ENCODE results near the gene UBA52. TPM values are rescaled to one million over a fixed set of nuclear protein-coding genes. Genes with fewer than 3 reads are reported as not detected.

UBA52 gene
- total and polyA plus RNA-seq, 2 of the 8 experiments (the other 6 are each of a cell fraction or from before 2014, with no cell fraction given) = 1,340 to 5,409 TPM

GRCh38 chr19:18558604-18559003, 13.1 kb upstream of the UBA52 start:
- 87% methylated on average over 3 of the region's 3 CpGs; no CpG with 5 or more reads in 1 of the 2 experiments for WGBS, 2 experiments (ENCODE audit: extremely low coverage in 1 of 2, insufficient coverage in 1 of 2, insufficient read length in 1 of 2, insufficient replicate concordance in 2 of 2, low coverage in 1 of 2, low lambda C conversion rate in 2 of 2, missing lambda C conversion rate in 1 of 2)

More at GRCh38 chr19:18558604-18559003, 13.1 kb upstream of the UBA52 start:
- Histone ChIP-seq H2BK5ac (ENCODE audit: low read depth, low read length) (no peak overlapping the region), H3K27ac (ENCODE audit: low read depth, low read length) (no peak overlapping the region), H2BK15ac (ENCODE audit: low read length) (no peak overlapping the region), H3K36me3 (ENCODE audit: control insufficient read depth in 2 of 4, insufficient read depth in 4 of 4, low read length in 3 of 4) (peaks cover 0 to 7% (median 2%) of the 10 kb centered on the region in 4 experiments; a peak in 5 of 8 replicates), H3K14ac (ENCODE audit: insufficient read length) (no peak overlapping the region), H4K91ac (replicated peaks; ENCODE audit: insufficient read length, low read length) (no peak overlapping the region), H2AK5ac (ENCODE audit: low read depth, low read length) (no peak overlapping the region), H3K4me2 (ENCODE audit: insufficient read depth in 1 of 2, low read depth in 2 of 2, low read length in 2 of 2) (peak overlapping the region; percentile 78 to 81), H4K8ac (ENCODE audit: extremely low read depth, insufficient read depth, low read length) (no peak overlapping the region), H4K5ac (ENCODE audit: insufficient read length, low read depth, low read length) (no peak overlapping the region), H3K4me3 (ENCODE audit: extremely low read depth in 1 of 4, insufficient read depth in 2 of 4, low read depth in 3 of 4, low read length in 4 of 4) (peak overlapping the region; percentile 59 to 79 (median 70); a peak in 6 of 8 replicates), H4K20me1 (replicated peaks in 1 of 2; ENCODE audit: control insufficient read depth in 1 of 2, insufficient read depth in 2 of 2, low read length in 2 of 2) (peaks cover 0 to 9% of the 10 kb centered on the region in 2 experiments), H3K4me1 (replicated peaks in 1 of 4; ENCODE audit: control insufficient read depth in 3 of 4, insufficient read depth in 4 of 4, low read length in 3 of 4) (no peaks in the 10 kb centered on the region; a peak in 1 of 7 replicates), H2BK12ac (ENCODE audit: low read depth, low read length) (no peak overlapping the region), H3K23me2 (ENCODE audit: low read depth, low read length) (no peaks in the 10 kb centered on the region; the same call in 1 of the 2 replicates), H3K18ac (ENCODE audit: extremely low read depth, low read length) (no peak overlapping the region), H3K23ac (ENCODE audit: insufficient read length) (no peak overlapping the region), H2AFZ (ENCODE audit: low read length) (no peak overlapping the region), H3K27me3 (replicated peaks in 1 of 4; ENCODE audit: control insufficient read depth in 3 of 4, extremely low read depth in 1 of 4, insufficient read depth in 3 of 4, low read length in 3 of 4) (no peaks in the 10 kb centered on the region), H2BK20ac (ENCODE audit: low read length) (no peak overlapping the region), H3K9ac (replicated peaks in 1 of 4; ENCODE audit: extremely low read depth in 1 of 4, low read depth in 3 of 4, low read length in 3 of 4) (peak overlapping the region in 1 of 4 experiments; percentile 50; a peak in 2 of 7 replicates), H2BK120ac (replicated peaks; ENCODE audit: low read depth, low read length) (no peak overlapping the region), H3K79me1 (ENCODE audit: low read depth, low read length) (peaks cover 4% of the 10 kb centered on the region), H3K79me2 (ENCODE audit: control insufficient read depth in 1 of 2, insufficient read depth in 2 of 2, low read length in 2 of 2) (peaks cover 0 to 23% of the 10 kb centered on the region in 2 experiments; a peak in 3 of 4 replicates), H3K56ac (replicated peaks; ENCODE audit: insufficient read length, low read depth, low read length) (no peak overlapping the region), H3K9me3 (ENCODE audit: insufficient read depth in 2 of 2, low read depth in 1 of 2, low read length in 1 of 2) (no peaks in the 10 kb centered on the region), H3K4ac (replicated peaks; ENCODE audit: insufficient read length, low read depth, low read length) (no peak overlapping the region)
- FAIRE-seq (no peak), DNase-seq (ENCODE audit: low read depth in 1 of 2, low spot score in 2 of 2) (no peak)
- no peak for TF ChIP-seq TBP (IDR thresholded peaks at IDR 0.05; ENCODE audit: low read depth, low read length)
- no peak for TF ChIP-seq CTBP2 (IDR thresholded peaks at IDR 0.05; ENCODE audit: borderline replicate concordance, insufficient read depth, insufficient read length, low read length)
- TF ChIP-seq BCL11A (IDR thresholded peaks at IDR 0.05; ENCODE audit: low read depth in 2 of 2, low read length in 2 of 2) = no peak
- no peak for TF ChIP-seq E2F6 (IDR thresholded peaks at IDR 0.05)
- no peak for TF ChIP-seq RNF2 (IDR thresholded peaks at IDR 0.05; ENCODE audit: borderline replicate concordance, low read depth, low read length, missing control alignments, poor library complexity, severe bottlenecking)
- TF ChIP-seq ATF3 (IDR thresholded peaks at IDR 0.05; ENCODE audit: insufficient read depth, low read depth, low read length) = no peak
- TF ChIP-seq NANOG (IDR thresholded peaks at IDR 0.05; ENCODE audit: insufficient read depth, low read depth, low read length, poor library complexity, severe bottlenecking) = no peak
- ChIA-PET CTCF (ENCODE audit: partially characterized antibody) (interaction anchor here (0.6 to 3.1 kb wide), 13 partner anchors 9 to 116 kb away, joined by 3 to 10 read pairs (median 5); partner anchors contain the start of genes FKBP8 and UBA52), POLR2A (ENCODE audit: partially characterized antibody) (interaction anchor here (0.6 to 2.6 kb wide), 13 partner anchors 10 to 184 kb away, joined by 3 to 23 read pairs (median 5); partner anchors contain the start of genes ELL, FKBP8, REX1BD and UBA52)
